ENCODE results near the gene SLC17A5. TPM values are rescaled to one million over a fixed set of nuclear protein-coding genes. Genes with fewer than 3 reads are reported as not detected.
"Not testable (repeated sequence)": the region's sequence is repeated elsewhere in the genome, so short reads cannot be mapped to it uniquely, and the experiment has no call there.

SLC17A5 gene
- total and polyA plus RNA-seq, 9 of the 15 experiments (the other 6 are each of a cell fraction or from before 2014, with no cell fraction given): 1.3 to 7.2 (median 3.4) TPM

- WGBS (ENCODE audit: insufficient coverage, low coverage, missing lambda C conversion rate): 0% methylated on average over 2 of the region's 2 CpGs
- CTCF ChIA-PET (ENCODE audit: low intra/inter-chr PET ratio); H3K4me2 ChIP-seq (ENCODE audit: insufficient read depth, low read length); H3K9me3 ChIP-seq (replicated peaks; ENCODE audit: control insufficient read depth, insufficient read depth, low read depth, low read length); H4K20me1 ChIP-seq (replicated peaks; ENCODE audit: control insufficient read depth, insufficient read depth, low read length); H3K4me1 ChIP-seq (replicated peaks in 1 of 2; ENCODE audit: control insufficient read depth in 2 of 2, insufficient read depth in 2 of 2, low read length in 2 of 2); H3K79me2 ChIP-seq (ENCODE audit: control insufficient read depth, insufficient read depth, low read length); ATAC-seq; in situ Hi-C loops (cut with MboI); BruUV-seq (replicated peaks); H3K27ac ChIP-seq (ENCODE audit: extremely low read depth, low read depth, low read length); intact Hi-C loops (cut with micrococcal nuclease); H3K27me3 ChIP-seq (ENCODE audit: control insufficient read depth in 2 of 2, insufficient read depth in 2 of 2, low read length in 2 of 2); H3K9ac ChIP-seq (ENCODE audit: insufficient read depth in 1 of 2, low read depth in 2 of 2, low read length in 2 of 2); FAIRE-seq; H2AFZ ChIP-seq (ENCODE audit: low read depth, low read length); DNase-seq (ENCODE audit: extremely low read depth in 1 of 4, low spot score in 3 of 4); H3K4me3 ChIP-seq; H3K9me1 ChIP-seq (ENCODE audit: control insufficient read depth, insufficient read depth, low read length); H3K36me3 ChIP-seq (ENCODE audit: control insufficient read depth, insufficient read depth, low read length): not testable (repeated sequence)
- TF ChIP-seq ZNF431 (CRISPR knock-in tag; IDR thresholded peaks at IDR 0.05): peak; percentile 91
- POLR2A ChIA-PET: interaction anchor here (1.4 kb wide), 1 partner anchor 29 kb away, joined by 4 read pairs; the partner anchor contains the start of gene SLC17A5
These were observed 29.8 kb upstream of the SLC17A5 start for GRCh38 chr6:73683574-73683973.

GRCh38 chr6:73680289-73680918 lies 26.6 kb upstream of the SLC17A5 start:
- in situ Hi-C loops (cut with MboI): no loop called here
- Histone ChIP-seq H3K27me3 (ENCODE audit: control insufficient read depth in 2 of 2, insufficient read depth in 2 of 2, low read length in 2 of 2) (peaks cover 4 to 6% of the 10 kb centered on the region in 2 experiments; a peak in 4 of 5 replicates), H3K4me3 (no peak overlapping the region), H3K36me3 (ENCODE audit: control insufficient read depth, insufficient read depth, low read length) (no peaks in the 10 kb centered on the region), H3K9me1 (ENCODE audit: control insufficient read depth, insufficient read depth, low read length) (no peaks in the 10 kb centered on the region), H3K4me2 (ENCODE audit: insufficient read depth, low read length) (no peak overlapping the region), H3K9ac (ENCODE audit: insufficient read depth in 1 of 2, low read depth in 2 of 2, low read length in 2 of 2) (no peak overlapping the region), H3K79me2 (ENCODE audit: control insufficient read depth, insufficient read depth, low read length) (no peaks in the 10 kb centered on the region), H2AFZ (ENCODE audit: low read depth, low read length) (no peak overlapping the region), H4K20me1 (replicated peaks; ENCODE audit: control insufficient read depth, insufficient read depth, low read length) (no peaks in the 10 kb centered on the region; the same call in 1 of the 2 replicates), H3K27ac (ENCODE audit: extremely low read depth, low read depth, low read length) (no peak overlapping the region), H3K9me3 (replicated peaks; ENCODE audit: control insufficient read depth, insufficient read depth, low read depth, low read length) (no peaks in the 10 kb centered on the region), H3K4me1 (replicated peaks in 1 of 2; ENCODE audit: control insufficient read depth in 2 of 2, insufficient read depth in 2 of 2, low read length in 2 of 2) (no peaks in the 10 kb centered on the region)
- ChIA-PET CTCF (ENCODE audit: low intra/inter-chr PET ratio) (no interaction called here), POLR2A (no interaction called here)
- no TSS peak for BruUV-seq (replicated peaks)
- no peak for ATAC-seq
- 1% methylated on average over 5 of the region's 5 CpGs for WGBS (ENCODE audit: insufficient coverage, low coverage, missing lambda C conversion rate)
- intact Hi-C loops (cut with micrococcal nuclease): no loop called here
- TF ChIP-seq KAT8 (IDR thresholded peaks at IDR 0.05; ENCODE audit: low read depth) (no peak), NFIC (IDR thresholded peaks at IDR 0.05) (no peak), HES1 (IDR thresholded peaks at IDR 0.05; ENCODE audit: low read depth) (no peak), SOX6 (IDR thresholded peaks at IDR 0.05) (no peak), MYNN (IDR thresholded peaks at IDR 0.05) (no peak), MYNN (CRISPR knock-in tag; IDR thresholded peaks at IDR 0.05) (no peak), PHB2 (IDR thresholded peaks at IDR 0.05; ENCODE audit: low read depth) (no peak), ARID2 (IDR thresholded peaks at IDR 0.05) (no peak), HMGXB4 (CRISPR knock-in tag; IDR thresholded peaks at IDR 0.05) (no peak), ZNF75A (CRISPR knock-in tag; IDR thresholded peaks at IDR 0.05) (no peak), NFE2L1 (tag; IDR thresholded peaks at IDR 0.05; ENCODE audit: borderline replicate concordance, low read depth) (no peak), ELF4 (CRISPR knock-in tag; IDR thresholded peaks at IDR 0.05) (no peak), ZFP36 (IDR thresholded peaks at IDR 0.05; ENCODE audit: low read depth, low read length, partially characterized antibody) (no peak), RAD21 (CRISPR knock-in tag; conservative IDR thresholded peaks at IDR 0.05 in 1 of 2, IDR thresholded peaks at IDR 0.05 in 1 of 2) (no peak), KLF13 (tag; IDR thresholded peaks at IDR 0.05; ENCODE audit: borderline replicate concordance, low read depth) (no peak)
- DNase-seq (ENCODE audit: extremely low read depth in 1 of 4, low spot score in 3 of 4): no peak
- FAIRE-seq: no peak

Measured in K562 (cell line).